ENCODE measurements around the gene SETMAR. TPM values are rescaled to one million over a fixed set of nuclear protein-coding genes. Genes with fewer than 3 reads are reported as not detected.

Gene SETMAR
- total RNA-seq, result 10 to 100 TPM in 1 of 2 donors, 1 to 10 TPM in 1; 7.9 to 16.1 TPM

- Histone ChIP-seq H3K36me3 (no peaks in the 10 kb centered on the region), H3K27ac (peak within 1 kb of the TSS; percentile 85), H3K4me3 (peak within 1 kb of the TSS; percentile 62), H3K9me3 (no peaks in the 10 kb centered on the region), H3K4me1 (no peaks in the 10 kb centered on the region), H3K27me3 (no peaks in the 10 kb centered on the region), H3K9ac (ENCODE audit: low read depth in 2 of 2, low read length in 2 of 2) (peak within 1 kb of the TSS; percentile 88 to 94)
- TF ChIP-seq CTCF (IDR thresholded peaks at IDR 0.05), result no peak
- DNase-seq, result peak; percentile 91
- intact Hi-C loops (cut with DNase I), result no loop called here
These were observed at the start of gene SETMAR for GRCh38 chr3:4303187-4304123. Gene SETMAR (plus strand): TSS chr3:4303369. CDS start chr3:4303371, 2 bp downstream.

GRCh38 chr3:4261406-4261805 is 41.8 kb upstream of the SETMAR start:
- Histone ChIP-seq H3K27me3 (no peaks in the 10 kb centered on the region), H3K9ac (ENCODE audit: low read depth in 2 of 2, low read length in 2 of 2) (no peak overlapping the region), H3K36me3 (no peaks in the 10 kb centered on the region), H3K27ac (no peak overlapping the region), H3K9me3 (no peaks in the 10 kb centered on the region), H3K4me1 (no peaks in the 10 kb centered on the region), H3K4me3 (no peak overlapping the region)
- intact Hi-C loops (cut with DNase I), result no loop called here
- TF ChIP-seq CTCF (IDR thresholded peaks at IDR 0.05), result no peak
- no peak for DNase-seq

- Histone ChIP-seq H3K9me3 (no peaks in the 10 kb centered on the region), H3K27me3 (no peaks in the 10 kb centered on the region), H3K9ac (ENCODE audit: low read depth in 2 of 2, low read length in 2 of 2) (no peak overlapping the region), H3K27ac (no peak overlapping the region), H3K4me3 (no peak overlapping the region), H3K36me3 (no peaks in the 10 kb centered on the region), H3K4me1 (no peaks in the 10 kb centered on the region)
- DNase-seq, result no peak
- no peak for TF ChIP-seq CTCF (IDR thresholded peaks at IDR 0.05)
- intact Hi-C loops (cut with DNase I), result no loop called here
These were observed 39.1 kb upstream of the SETMAR start for GRCh38 chr3:4264040-4264439.

GRCh38 chr3:4270720-4271119 is 32.4 kb upstream of the SETMAR start:
- no peak for TF ChIP-seq CTCF (IDR thresholded peaks at IDR 0.05)
- no peak for DNase-seq
- no peak overlapping the region for H3K4me3 ChIP-seq
- H3K27ac ChIP-seq, result no peak overlapping the region
- intact Hi-C loops (cut with DNase I), result loop anchor here (5.0 kb wide), 1 partner anchor 1068 kb away; no protein-coding TSS in a partner anchor
- no peaks in the 10 kb centered on the region for H3K9me3 ChIP-seq
- no peaks in the 10 kb centered on the region for H3K27me3 ChIP-seq
- H3K9ac ChIP-seq (ENCODE audit: low read depth in 2 of 2, low read length in 2 of 2), result no peak overlapping the region
- no peaks in the 10 kb centered on the region for H3K36me3 ChIP-seq
- no peaks in the 10 kb centered on the region for H3K4me1 ChIP-seq

GRCh38 chr3:4271834-4272233 is 31.3 kb upstream of the SETMAR start:
- no peak overlapping the region for H3K27ac ChIP-seq
- intact Hi-C loops (cut with DNase I), result loop anchor here (5.0 kb wide), 1 partner anchor 1070 kb away; no protein-coding TSS in a partner anchor
- no peak for DNase-seq
- H3K9me3 ChIP-seq, result no peaks in the 10 kb centered on the region
- peak; percentile 31 for TF ChIP-seq CTCF (IDR thresholded peaks at IDR 0.05)
- H3K9ac ChIP-seq (ENCODE audit: low read depth in 2 of 2, low read length in 2 of 2), result no peak overlapping the region
- H3K27me3 ChIP-seq, result no peaks in the 10 kb centered on the region
- no peaks in the 10 kb centered on the region for H3K4me1 ChIP-seq
- H3K4me3 ChIP-seq, result no peak overlapping the region
- H3K36me3 ChIP-seq, result no peaks in the 10 kb centered on the region

Data from colonic mucosa (tissue), 4 donors.